ENCODE results near the gene TUBGCP6.
A peak's percentile ranks its signal among the peaks of the same experiment; 100 is the strongest.

The TUBGCP6 gene

GRCh38 chr22:50173983-50174355 is 70.9 kb downstream of the TUBGCP6 start:
- peaks cover 0 to 5% of the 10 kb centered on the region in 2 experiments for H3K4me1 ChIP-seq (ENCODE audit: control insufficient read depth in 1 of 2, insufficient read depth in 2 of 2, low read length in 2 of 2)
- H2BK12ac ChIP-seq (ENCODE audit: low read length), result no peak overlapping the region
- no peak overlapping the region for H2BK5ac ChIP-seq (ENCODE audit: low read depth, low read length, poor library complexity)
- DNase-seq, result no peak
- H3K79me2 ChIP-seq (ENCODE audit: control insufficient read depth, insufficient read depth, low read length, poor library complexity), result no peaks in the 10 kb centered on the region
- no peak overlapping the region for H2AFZ ChIP-seq (ENCODE audit: insufficient read depth, low read length, poor library complexity)
- no peak overlapping the region for H3K14ac ChIP-seq (ENCODE audit: low read length)
- no peak overlapping the region for H4K8ac ChIP-seq (ENCODE audit: low read depth, low read length)
- no peak overlapping the region for H3K23ac ChIP-seq (ENCODE audit: low read length)
- no peaks in the 10 kb centered on the region for H3K36me3 ChIP-seq (ENCODE audit: control insufficient read depth in 1 of 2, insufficient read depth in 2 of 2, low read length in 2 of 2)
- H3K4ac ChIP-seq (ENCODE audit: low read depth, low read length), result no peak overlapping the region
- no peak overlapping the region for H3K27ac ChIP-seq (ENCODE audit: low read depth, low read length)
- WGBS (ENCODE audit: extremely low coverage, insufficient coverage, insufficient read length), result no CpG with 5 or more reads among the region's 6 CpGs
- H3K4me3 ChIP-seq (ENCODE audit: low read depth, low read length), result no peak overlapping the region
- H3K9me3 ChIP-seq (ENCODE audit: insufficient read depth, low read depth, low read length), result peaks cover 11% of the 10 kb centered on the region
- H3K27me3 ChIP-seq (ENCODE audit: insufficient read depth, low read length), result peaks cover 15% of the 10 kb centered on the region
- H2BK120ac ChIP-seq (ENCODE audit: insufficient read depth, low read length, poor library complexity), result no peak overlapping the region
- no peak overlapping the region for H3K4me2 ChIP-seq (ENCODE audit: low read length)
- H3K79me1 ChIP-seq (ENCODE audit: low read length), result peaks cover 2% of the 10 kb centered on the region
- H3K18ac ChIP-seq (ENCODE audit: low read length), result no peak overlapping the region
- no peak overlapping the region for H3K9ac ChIP-seq (ENCODE audit: low read length)
- H4K91ac ChIP-seq (ENCODE audit: low read depth, low read length), result no peak overlapping the region
- no peak overlapping the region for H2AK5ac ChIP-seq (ENCODE audit: low read length)
- no peak overlapping the region for H4K12ac ChIP-seq (ENCODE audit: low read depth, low read length)

- no peak overlapping the region for H2BK5ac ChIP-seq (ENCODE audit: low read depth, low read length, poor library complexity)
- H3K4me2 ChIP-seq (ENCODE audit: low read length), result no peak overlapping the region
- H4K12ac ChIP-seq (ENCODE audit: low read depth, low read length), result no peak overlapping the region
- H3K36me3 ChIP-seq (ENCODE audit: control insufficient read depth in 1 of 2, insufficient read depth in 2 of 2, low read length in 2 of 2), result no peaks in the 10 kb centered on the region
- peaks cover 2% of the 10 kb centered on the region for H3K79me1 ChIP-seq (ENCODE audit: low read length)
- DNase-seq, result no peak
- no CpG with 5 or more reads among the region's 26 CpGs for WGBS (ENCODE audit: extremely low coverage, insufficient coverage, insufficient read length)
- H2BK120ac ChIP-seq (ENCODE audit: insufficient read depth, low read length, poor library complexity), result no peak overlapping the region
- no peak overlapping the region for H2AK5ac ChIP-seq (ENCODE audit: low read length)
- H4K91ac ChIP-seq (ENCODE audit: low read depth, low read length), result no peak overlapping the region
- H3K14ac ChIP-seq (ENCODE audit: low read length), result no peak overlapping the region
- H3K27me3 ChIP-seq (ENCODE audit: insufficient read depth, low read length), result peaks cover 17% of the 10 kb centered on the region
- no peak overlapping the region for H3K9ac ChIP-seq (ENCODE audit: low read length)
- no peaks in the 10 kb centered on the region for H3K79me2 ChIP-seq (ENCODE audit: control insufficient read depth, insufficient read depth, low read length, poor library complexity)
- no peak overlapping the region for H2AFZ ChIP-seq (ENCODE audit: insufficient read depth, low read length, poor library complexity)
- peaks cover 11% of the 10 kb centered on the region for H3K9me3 ChIP-seq (ENCODE audit: insufficient read depth, low read depth, low read length)
- no peak overlapping the region for H4K8ac ChIP-seq (ENCODE audit: low read depth, low read length)
- H3K27ac ChIP-seq (ENCODE audit: low read depth, low read length), result no peak overlapping the region
- no peak overlapping the region for H3K18ac ChIP-seq (ENCODE audit: low read length)
- no peak overlapping the region for H3K4me3 ChIP-seq (ENCODE audit: low read depth, low read length)
- H3K4me1 ChIP-seq (ENCODE audit: control insufficient read depth in 1 of 2, insufficient read depth in 2 of 2, low read length in 2 of 2), result peaks cover 0 to 5% of the 10 kb centered on the region in 2 experiments
- no peak overlapping the region for H3K4ac ChIP-seq (ENCODE audit: low read depth, low read length)
- H2BK12ac ChIP-seq (ENCODE audit: low read length), result no peak overlapping the region
- H3K23ac ChIP-seq (ENCODE audit: low read length), result no peak overlapping the region
These were observed 71.4 kb downstream of the TUBGCP6 start for GRCh38 chr22:50173311-50173982.

- Histone ChIP-seq H3K9me3 (ENCODE audit: insufficient read depth, low read depth, low read length) (peaks cover 6% of the 10 kb centered on the region), H3K27ac (ENCODE audit: low read depth, low read length) (no peak overlapping the region), H4K8ac (ENCODE audit: low read depth, low read length) (no peak overlapping the region), H2BK5ac (ENCODE audit: low read depth, low read length, poor library complexity) (no peak overlapping the region), H2BK12ac (ENCODE audit: low read length) (no peak overlapping the region), H4K12ac (ENCODE audit: low read depth, low read length) (no peak overlapping the region), H3K4me2 (ENCODE audit: low read length) (no peak overlapping the region), H2BK120ac (ENCODE audit: insufficient read depth, low read length, poor library complexity) (no peak overlapping the region), H3K4me3 (ENCODE audit: low read depth, low read length) (no peak overlapping the region), H3K4me1 (ENCODE audit: control insufficient read depth in 1 of 2, insufficient read depth in 2 of 2, low read length in 2 of 2) (peaks cover 0 to 2% of the 10 kb centered on the region in 2 experiments), H3K4ac (ENCODE audit: low read depth, low read length) (no peak overlapping the region), H3K14ac (ENCODE audit: low read length) (no peak overlapping the region), H3K23ac (ENCODE audit: low read length) (no peak overlapping the region), H2AFZ (ENCODE audit: insufficient read depth, low read length, poor library complexity) (no peak overlapping the region), H3K9ac (ENCODE audit: low read length) (no peak overlapping the region), H4K91ac (ENCODE audit: low read depth, low read length) (no peak overlapping the region), H3K36me3 (ENCODE audit: control insufficient read depth in 1 of 2, insufficient read depth in 2 of 2, low read length in 2 of 2) (no peaks in the 10 kb centered on the region), H3K79me2 (ENCODE audit: control insufficient read depth, insufficient read depth, low read length, poor library complexity) (no peaks in the 10 kb centered on the region), H3K79me1 (ENCODE audit: low read length) (peaks cover 2% of the 10 kb centered on the region), H2AK5ac (ENCODE audit: low read length) (no peak overlapping the region), H3K27me3 (ENCODE audit: insufficient read depth, low read length) (peaks cover 17% of the 10 kb centered on the region), H3K18ac (ENCODE audit: low read length) (no peak overlapping the region)
- no peak for DNase-seq
- no CpG with 5 or more reads among the region's 13 CpGs for WGBS (ENCODE audit: extremely low coverage, insufficient coverage, insufficient read length)
These were observed 72.8 kb downstream of the TUBGCP6 start for GRCh38 chr22:50171965-50172421.

GRCh38 chr22:50171319-50171964 is 73.4 kb downstream of the TUBGCP6 start:
- Histone ChIP-seq H2BK5ac (ENCODE audit: low read depth, low read length, poor library complexity) (no peak overlapping the region), H3K27ac (ENCODE audit: low read depth, low read length) (no peak overlapping the region), H2AK5ac (ENCODE audit: low read length) (peak overlapping the region; percentile 13), H3K27me3 (ENCODE audit: insufficient read depth, low read length) (peaks cover 17% of the 10 kb centered on the region), H2AFZ (ENCODE audit: insufficient read depth, low read length, poor library complexity) (no peak overlapping the region), H3K18ac (ENCODE audit: low read length) (no peak overlapping the region), H3K14ac (ENCODE audit: low read length) (no peak overlapping the region), H3K4me3 (ENCODE audit: low read depth, low read length) (no peak overlapping the region), H3K36me3 (ENCODE audit: control insufficient read depth in 1 of 2, insufficient read depth in 2 of 2, low read length in 2 of 2) (no peaks in the 10 kb centered on the region), H3K79me1 (ENCODE audit: low read length) (peaks cover 2% of the 10 kb centered on the region), H4K8ac (ENCODE audit: low read depth, low read length) (no peak overlapping the region), H3K79me2 (ENCODE audit: control insufficient read depth, insufficient read depth, low read length, poor library complexity) (no peaks in the 10 kb centered on the region), H2BK120ac (ENCODE audit: insufficient read depth, low read length, poor library complexity) (no peak overlapping the region), H3K9ac (ENCODE audit: low read length) (no peak overlapping the region), H3K4me1 (ENCODE audit: control insufficient read depth in 1 of 2, insufficient read depth in 2 of 2, low read length in 2 of 2) (peaks cover 0 to 2% of the 10 kb centered on the region in 2 experiments), H3K23ac (ENCODE audit: low read length) (no peak overlapping the region), H3K9me3 (ENCODE audit: insufficient read depth, low read depth, low read length) (peaks cover 8% of the 10 kb centered on the region), H4K91ac (ENCODE audit: low read depth, low read length) (no peak overlapping the region), H4K12ac (ENCODE audit: low read depth, low read length) (no peak overlapping the region), H3K4me2 (ENCODE audit: low read length) (no peak overlapping the region), H2BK12ac (ENCODE audit: low read length) (no peak overlapping the region), H3K4ac (ENCODE audit: low read depth, low read length) (no peak overlapping the region)
- no peak for DNase-seq
- WGBS (ENCODE audit: extremely low coverage, insufficient coverage, insufficient read length), result no CpG with 5 or more reads among the region's 15 CpGs
